C4-2B (cell line): ENCODE results near the gene ZNF674.

ENCODE experiments used
- ZFX ChIP-seq: fragments of 450-650 bp; IDR thresholded peaks from 2 replicates; pipeline ENCODE4 v1.6.1; 2017
- TF ChIP-seq, protein P1 (sequence below): fragments of 450-650 bp; conservative IDR thresholded peaks from 2 replicates; pipeline ENCODE4 v1.5.1; 2017; ENCODE audit warnings: mild to moderate bottlenecking

DNA sequence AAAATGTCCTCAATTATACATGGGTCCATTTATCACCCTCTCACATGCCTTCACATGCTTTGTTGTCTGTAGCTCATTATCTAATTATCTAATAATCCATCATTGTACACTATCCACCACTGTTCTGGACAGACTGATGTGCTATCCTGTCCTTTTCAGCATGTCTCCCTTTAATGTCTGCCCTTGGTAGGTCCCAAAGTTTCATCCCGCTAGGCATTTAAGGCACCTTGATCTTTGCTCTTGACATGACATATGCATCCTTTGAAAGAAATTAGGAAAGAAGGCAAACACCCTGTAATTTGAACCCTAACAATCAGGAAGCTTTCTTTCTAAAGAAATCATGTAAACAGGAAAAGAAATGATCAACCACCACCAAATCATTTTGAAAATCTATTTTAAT lies 34.0 kb upstream of the ZNF674 start:
- TF ChIP-seq, protein P1, sequence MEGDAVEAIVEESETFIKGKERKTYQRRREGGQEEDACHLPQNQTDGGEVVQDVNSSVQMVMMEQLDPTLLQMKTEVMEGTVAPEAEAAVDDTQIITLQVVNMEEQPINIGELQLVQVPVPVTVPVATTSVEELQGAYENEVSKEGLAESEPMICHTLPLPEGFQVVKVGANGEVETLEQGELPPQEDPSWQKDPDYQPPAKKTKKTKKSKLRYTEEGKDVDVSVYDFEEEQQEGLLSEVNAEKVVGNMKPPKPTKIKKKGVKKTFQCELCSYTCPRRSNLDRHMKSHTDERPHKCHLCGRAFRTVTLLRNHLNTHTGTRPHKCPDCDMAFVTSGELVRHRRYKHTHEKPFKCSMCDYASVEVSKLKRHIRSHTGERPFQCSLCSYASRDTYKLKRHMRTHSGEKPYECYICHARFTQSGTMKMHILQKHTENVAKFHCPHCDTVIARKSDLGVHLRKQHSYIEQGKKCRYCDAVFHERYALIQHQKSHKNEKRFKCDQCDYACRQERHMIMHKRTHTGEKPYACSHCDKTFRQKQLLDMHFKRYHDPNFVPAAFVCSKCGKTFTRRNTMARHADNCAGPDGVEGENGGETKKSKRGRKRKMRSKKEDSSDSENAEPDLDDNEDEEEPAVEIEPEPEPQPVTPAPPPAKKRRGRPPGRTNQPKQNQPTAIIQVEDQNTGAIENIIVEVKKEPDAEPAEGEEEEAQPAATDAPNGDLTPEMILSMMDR: no peak
- no peak for TF ChIP-seq ZFX
